GM13977 (cell line): ENCODE results near the gene ITGAL.
"Not testable (repeated sequence)": the region's sequence is repeated elsewhere in the genome, so short reads cannot be mapped to it uniquely, and the experiment has no call there.

ENCODE experiments used
- DNase-seq: peaks from one replicate; pipeline ENCODE4 v3.0.0; 2012; ENCODE audit warnings: low spot score
- in situ Hi-C: fragments of 300-500 bp; cut with MboI; formaldehyde crosslinking; loops from one replicate; pipeline ENCODE4 v1.12.0; 2022; ENCODE audit warnings: low sequenced_read_pairs, low pct_unique_long_range_greater_than_20kb, mixed read lengths, inconsistent platforms; ENCODE audit not compliant: unreplicated experiment
- TF ChIP-seq, protein P1 (sequence below): IDR thresholded peaks from 2 replicates; pipeline ENCODE4 v1.5.1; 2012; ENCODE audit warnings: mild to moderate bottlenecking, control low read depth; ENCODE audit not compliant: insufficient read depth; ENCODE audit errors: extremely low read depth, missing control alignments

The ITGAL gene

DNA sequence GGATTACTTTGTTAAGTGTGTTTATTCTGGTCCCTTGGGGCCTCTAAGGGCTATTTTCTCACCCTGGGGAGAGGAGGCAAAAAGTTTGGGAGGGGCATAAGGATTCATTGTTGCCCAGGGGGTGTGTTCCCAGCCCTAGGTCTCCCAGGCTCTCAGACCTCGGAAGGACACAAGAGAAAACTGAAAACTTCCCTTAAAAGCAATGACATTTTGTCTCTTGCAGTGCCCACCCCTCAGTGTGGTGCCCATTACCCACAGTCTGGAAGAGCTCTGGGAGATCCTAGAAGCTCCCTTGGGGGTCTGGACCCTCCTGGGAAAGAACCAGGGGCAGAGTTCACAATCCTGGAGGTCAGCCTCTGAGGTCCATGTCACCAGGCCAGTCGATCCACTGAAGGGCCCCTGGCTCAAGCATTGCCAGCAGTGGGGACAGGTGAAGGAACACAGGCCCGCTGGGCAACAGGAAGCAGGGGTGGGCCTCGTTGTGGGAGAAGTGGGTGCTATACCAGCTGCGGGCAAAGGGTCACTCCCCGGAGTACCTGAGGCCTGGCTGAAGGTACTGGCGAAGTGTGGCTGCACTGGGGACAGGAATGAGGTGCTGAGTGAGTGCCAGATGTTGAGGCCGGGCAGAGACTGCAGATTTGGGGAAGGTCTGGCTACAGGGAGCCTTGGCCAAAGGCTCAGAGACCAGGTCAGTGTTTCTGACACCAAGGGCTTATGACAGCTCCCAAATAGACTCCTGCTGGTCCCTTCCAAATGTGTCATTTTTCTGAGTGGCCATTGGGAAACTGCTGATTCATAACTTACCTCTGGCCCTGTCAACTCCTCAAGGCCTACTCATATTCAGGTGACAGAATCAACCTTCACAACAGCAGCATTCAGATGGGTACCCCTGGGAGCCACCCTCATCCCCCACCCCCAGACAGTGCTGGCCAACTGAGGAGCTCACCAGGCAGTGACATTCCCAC lies 66.7 kb downstream of the ITGAL start:
- in situ Hi-C loops, result loop anchor here (10.0 to 25.0 kb wide), 2 partner anchors 84 to 98 kb away; no protein-coding TSS in a partner anchor
- no peak for DNase-seq
- TF ChIP-seq, protein P1, sequence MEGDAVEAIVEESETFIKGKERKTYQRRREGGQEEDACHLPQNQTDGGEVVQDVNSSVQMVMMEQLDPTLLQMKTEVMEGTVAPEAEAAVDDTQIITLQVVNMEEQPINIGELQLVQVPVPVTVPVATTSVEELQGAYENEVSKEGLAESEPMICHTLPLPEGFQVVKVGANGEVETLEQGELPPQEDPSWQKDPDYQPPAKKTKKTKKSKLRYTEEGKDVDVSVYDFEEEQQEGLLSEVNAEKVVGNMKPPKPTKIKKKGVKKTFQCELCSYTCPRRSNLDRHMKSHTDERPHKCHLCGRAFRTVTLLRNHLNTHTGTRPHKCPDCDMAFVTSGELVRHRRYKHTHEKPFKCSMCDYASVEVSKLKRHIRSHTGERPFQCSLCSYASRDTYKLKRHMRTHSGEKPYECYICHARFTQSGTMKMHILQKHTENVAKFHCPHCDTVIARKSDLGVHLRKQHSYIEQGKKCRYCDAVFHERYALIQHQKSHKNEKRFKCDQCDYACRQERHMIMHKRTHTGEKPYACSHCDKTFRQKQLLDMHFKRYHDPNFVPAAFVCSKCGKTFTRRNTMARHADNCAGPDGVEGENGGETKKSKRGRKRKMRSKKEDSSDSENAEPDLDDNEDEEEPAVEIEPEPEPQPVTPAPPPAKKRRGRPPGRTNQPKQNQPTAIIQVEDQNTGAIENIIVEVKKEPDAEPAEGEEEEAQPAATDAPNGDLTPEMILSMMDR, result no peak

DNA sequence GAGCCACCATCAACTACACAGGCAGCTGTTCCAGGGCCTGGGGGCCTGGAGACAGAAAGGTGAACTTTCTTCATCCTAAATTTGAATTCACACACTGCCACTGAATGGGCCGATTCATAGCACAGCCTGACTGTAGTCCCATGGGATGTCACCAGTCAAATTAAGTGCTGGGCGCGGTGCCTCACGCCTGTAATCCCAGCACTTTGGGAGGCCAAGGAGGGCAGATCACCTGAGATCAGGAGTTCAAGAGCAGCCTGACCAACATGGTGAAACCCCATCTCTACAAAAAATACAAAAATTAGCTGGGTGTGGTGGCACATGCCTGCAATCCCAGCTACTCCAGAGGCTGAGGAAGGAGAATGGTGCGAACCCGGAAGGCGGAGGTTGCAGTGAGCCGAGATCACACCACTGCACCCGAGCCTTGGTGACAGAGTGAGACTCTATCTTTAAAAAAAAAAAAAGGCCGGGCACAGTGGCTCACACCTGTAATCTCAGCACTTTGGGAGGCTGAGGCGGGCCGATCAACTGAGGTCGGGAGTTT lies 67.5 kb downstream of the ITGAL start:
- DNase-seq, result not testable (repeated sequence)
- in situ Hi-C loops, result loop anchor here (10.0 to 25.0 kb wide), 2 partner anchors 85 to 97 kb away; no protein-coding TSS in a partner anchor

DNA sequence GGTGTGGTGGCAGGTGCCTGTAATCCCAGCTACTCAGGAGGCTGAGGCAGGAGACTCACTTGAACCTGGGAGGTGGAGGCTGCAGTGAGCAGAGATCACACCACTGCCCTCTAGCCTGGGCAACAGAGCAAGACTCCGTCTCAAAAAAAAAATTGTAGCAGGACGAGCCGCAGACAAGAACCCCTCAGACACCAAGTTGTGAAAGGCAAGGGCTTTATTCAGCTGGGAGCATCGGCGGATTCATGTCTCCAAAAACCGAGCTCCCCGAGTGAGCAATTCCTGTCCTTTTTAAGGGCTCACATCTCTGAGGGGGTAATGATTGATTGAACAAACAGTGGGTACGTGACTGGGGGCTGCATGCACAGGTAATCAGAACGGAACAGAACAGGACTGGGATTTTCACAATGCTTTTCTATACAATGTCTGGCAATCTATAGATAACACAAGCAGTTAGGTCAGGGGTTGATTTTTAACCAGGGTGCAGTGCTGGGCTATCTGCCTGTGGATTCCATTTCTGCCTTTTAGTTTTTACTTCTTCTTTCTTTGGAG lies 68.4 kb downstream of the ITGAL start:
- in situ Hi-C loops, result loop anchor here (25.0 kb wide), 1 partner anchor 96 kb away; no protein-coding TSS in a partner anchor
- DNase-seq, result not testable (repeated sequence)

DNA sequence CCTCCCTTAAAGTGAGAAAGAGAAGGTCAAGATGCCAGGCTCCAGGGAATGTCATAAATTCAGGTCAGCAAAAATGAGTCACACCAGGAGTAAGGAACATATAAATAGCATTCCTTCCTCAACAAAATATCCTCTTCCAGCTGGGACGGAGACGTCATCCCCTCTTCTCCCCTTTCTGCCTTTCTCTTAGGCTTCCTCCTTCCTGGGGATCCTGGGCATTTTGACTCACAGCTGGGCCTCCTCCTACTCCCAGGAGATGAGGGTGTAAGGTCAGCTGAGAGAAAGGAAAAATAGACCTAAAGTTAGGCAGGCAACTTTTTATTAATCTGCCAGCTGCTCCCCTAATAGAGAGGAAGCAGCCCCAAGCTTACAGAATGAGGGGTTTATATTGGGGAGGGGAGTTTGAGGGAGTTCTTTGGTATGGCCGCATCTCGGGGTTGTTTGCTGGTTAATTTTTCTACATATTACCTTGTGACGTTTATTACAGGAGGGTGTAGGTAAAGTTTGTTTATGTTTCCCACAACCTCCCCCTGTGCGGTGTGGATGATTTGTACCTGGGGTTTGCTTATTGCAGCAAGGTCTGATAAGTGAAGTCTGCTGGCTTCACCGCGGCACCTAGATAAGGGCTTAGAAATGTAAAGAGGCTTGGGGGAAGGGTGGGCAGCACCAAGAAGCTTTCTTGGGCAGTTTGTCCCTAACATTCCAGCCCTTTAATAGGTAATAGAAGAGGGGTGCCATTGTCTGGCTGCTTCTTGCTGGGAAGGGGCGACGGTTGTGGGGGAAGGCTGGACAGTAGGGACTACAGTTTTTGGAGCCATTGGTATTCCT lies 69.2 kb downstream of the ITGAL start:
- in situ Hi-C loops, result loop anchor here (25.0 kb wide), 1 partner anchor 96 kb away; no protein-coding TSS in a partner anchor
- TF ChIP-seq, protein P1, result no peak
- DNase-seq, result no peak

DNA sequence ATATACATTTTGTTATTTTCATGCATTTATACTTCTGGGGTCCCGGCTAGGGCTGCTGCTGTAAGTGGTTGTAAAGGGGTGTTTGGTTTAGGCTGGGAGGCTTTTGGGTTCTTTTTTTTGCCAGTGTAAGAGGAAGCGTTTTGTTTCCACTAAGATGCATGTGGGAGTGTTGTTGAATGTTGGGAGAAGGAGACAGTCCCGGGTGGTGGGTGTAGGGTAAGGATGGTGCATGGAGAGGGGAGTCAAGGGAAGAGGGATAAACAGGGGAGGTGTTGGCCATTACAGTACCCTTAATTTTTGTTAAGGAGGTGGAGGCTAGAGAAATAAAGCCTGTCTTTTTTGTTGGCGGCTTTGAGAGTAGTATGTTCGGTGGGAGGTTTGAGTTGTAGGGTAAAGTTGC lies 70.5 kb downstream of the ITGAL start:
- in situ Hi-C loops, result loop anchor here (25.0 kb wide), 1 partner anchor 94 kb away; no protein-coding TSS in a partner anchor
- TF ChIP-seq, protein P1, result no peak
- no peak for DNase-seq

DNA sequence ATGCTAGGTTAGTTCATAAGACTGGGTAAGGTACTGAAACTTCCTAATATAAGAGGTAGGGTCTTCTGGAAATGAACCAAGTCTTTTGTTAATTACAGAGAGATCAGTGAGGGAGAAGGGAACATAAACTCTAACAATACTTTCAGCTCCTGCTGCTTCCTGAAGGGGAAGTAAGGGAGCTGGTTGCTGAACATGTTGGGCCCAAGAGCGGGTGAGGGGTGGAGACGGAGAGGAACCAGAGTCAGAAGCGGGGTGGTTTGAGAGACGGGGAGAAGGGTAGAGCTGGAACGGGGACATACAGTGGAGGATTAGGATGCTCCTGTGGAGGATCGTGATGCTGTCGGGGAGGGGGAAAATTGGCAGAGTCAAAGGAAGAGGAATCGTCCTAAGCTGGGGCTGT lies 73.6 kb downstream of the ITGAL start:
- in situ Hi-C loops, result loop anchor here (25.0 kb wide), 1 partner anchor 91 kb away; no protein-coding TSS in a partner anchor
- TF ChIP-seq, protein P1, result no peak
- no peak for DNase-seq
